Fibroblast of lung (primary cell): ENCODE data around the gene PLEKHA1.

ENCODE experiments used
- EZH2 ChIP-seq: IDR thresholded peaks from 2 replicates; pipeline ENCODE4 v1.5.1; 2012; ENCODE audit warnings: low read length, control low read depth, mild to moderate bottlenecking; ENCODE audit errors: missing control alignments
- TF ChIP-seq, protein P1 (sequence below), 2 donors: IDR thresholded peaks in 1 of 2; conservative IDR thresholded peaks in 1 of 2; 1 replicate in 1 of 2; 2 replicates in 1 of 2; pipeline ENCODE4 v1.5.1; 2011 to 2012; ENCODE audit warnings: low read length in 2 of 2, control low read depth in 1 of 2, inconsistent platforms in 1 of 2, low read depth in 1 of 2, mild to moderate bottlenecking in 1 of 2

DNA sequence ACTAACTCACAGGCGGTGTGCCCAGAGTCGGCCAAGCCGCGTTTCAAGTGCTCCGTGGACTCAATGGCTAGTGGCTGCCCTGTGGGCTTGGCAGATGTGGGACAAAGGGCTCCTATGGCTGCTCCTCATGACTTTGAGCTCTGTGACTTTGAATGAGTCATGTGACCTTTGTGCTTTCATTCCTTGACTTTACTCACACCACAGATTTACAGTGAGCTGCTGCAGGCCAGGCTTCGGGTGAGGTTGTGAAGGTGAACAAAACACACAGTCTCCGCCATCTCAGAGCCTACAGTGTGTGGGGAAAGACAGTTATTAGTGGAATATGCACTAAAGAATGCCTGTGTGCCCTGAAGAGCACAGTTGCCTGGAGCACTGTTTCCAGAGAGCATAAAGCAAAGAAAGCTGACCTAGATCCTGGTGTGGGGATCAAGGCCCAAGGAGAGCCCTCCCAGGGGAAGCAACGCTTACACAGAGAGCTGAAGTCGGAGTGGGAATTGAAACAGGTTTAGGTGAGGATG lies 29.7 kb upstream of the PLEKHA1 start:
- TF ChIP-seq, protein P1, sequence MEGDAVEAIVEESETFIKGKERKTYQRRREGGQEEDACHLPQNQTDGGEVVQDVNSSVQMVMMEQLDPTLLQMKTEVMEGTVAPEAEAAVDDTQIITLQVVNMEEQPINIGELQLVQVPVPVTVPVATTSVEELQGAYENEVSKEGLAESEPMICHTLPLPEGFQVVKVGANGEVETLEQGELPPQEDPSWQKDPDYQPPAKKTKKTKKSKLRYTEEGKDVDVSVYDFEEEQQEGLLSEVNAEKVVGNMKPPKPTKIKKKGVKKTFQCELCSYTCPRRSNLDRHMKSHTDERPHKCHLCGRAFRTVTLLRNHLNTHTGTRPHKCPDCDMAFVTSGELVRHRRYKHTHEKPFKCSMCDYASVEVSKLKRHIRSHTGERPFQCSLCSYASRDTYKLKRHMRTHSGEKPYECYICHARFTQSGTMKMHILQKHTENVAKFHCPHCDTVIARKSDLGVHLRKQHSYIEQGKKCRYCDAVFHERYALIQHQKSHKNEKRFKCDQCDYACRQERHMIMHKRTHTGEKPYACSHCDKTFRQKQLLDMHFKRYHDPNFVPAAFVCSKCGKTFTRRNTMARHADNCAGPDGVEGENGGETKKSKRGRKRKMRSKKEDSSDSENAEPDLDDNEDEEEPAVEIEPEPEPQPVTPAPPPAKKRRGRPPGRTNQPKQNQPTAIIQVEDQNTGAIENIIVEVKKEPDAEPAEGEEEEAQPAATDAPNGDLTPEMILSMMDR (conservative IDR thresholded peaks at IDR 0.05 in 1 of 2, IDR thresholded peaks at IDR 0.05 in 1 of 2; ENCODE audit: low read depth in 1 of 2, low read length in 2 of 2), result no peak
- TF ChIP-seq EZH2, result no peak
